ENCODE data around the gene CWC22. TPM values are rescaled to one million over a fixed set of nuclear protein-coding genes. Genes with fewer than 3 reads are reported as not detected.

CWC22 gene
- total RNA-seq, 1 donor from 2014 or later, result 18.5 TPM

DNA sequence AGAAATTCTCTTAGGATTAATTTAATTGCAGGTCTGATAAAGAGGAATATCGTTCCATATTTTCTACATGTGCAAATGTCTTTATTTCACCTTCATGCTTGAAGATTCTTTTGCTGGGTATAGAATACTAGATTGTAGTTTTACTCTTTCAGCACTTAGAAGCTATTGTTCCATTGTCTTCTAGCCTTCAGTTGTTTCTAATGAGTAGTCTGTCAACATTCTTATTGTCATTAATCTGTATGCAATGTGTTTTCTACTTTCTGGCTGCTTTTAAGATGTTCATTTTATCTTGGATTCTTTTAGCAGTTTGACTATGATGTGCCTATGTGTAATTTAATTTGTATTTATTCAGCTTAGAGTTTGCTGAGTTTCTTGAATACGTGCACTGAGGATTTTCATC lies 81.4 kb downstream of the CWC22 start:
- Histone ChIP-seq H3K4me3 (no peak overlapping the region), H3K4me1 (no peaks in the 10 kb centered on the region), H3K36me3 (no peaks in the 10 kb centered on the region), H3K27me3 (no peaks in the 10 kb centered on the region), H3K27ac (no peak overlapping the region), H3K9me3 (peaks cover 3 to 18% of the 10 kb centered on the region in 2 donors)
- intact Hi-C loops (cut with DNase I), result no loop called here
- DNase-seq (ENCODE audit: low spot score in 2 of 2), result no peak
- TF ChIP-seq CTCF (IDR thresholded peaks at IDR 0.05), result no peak

DNA sequence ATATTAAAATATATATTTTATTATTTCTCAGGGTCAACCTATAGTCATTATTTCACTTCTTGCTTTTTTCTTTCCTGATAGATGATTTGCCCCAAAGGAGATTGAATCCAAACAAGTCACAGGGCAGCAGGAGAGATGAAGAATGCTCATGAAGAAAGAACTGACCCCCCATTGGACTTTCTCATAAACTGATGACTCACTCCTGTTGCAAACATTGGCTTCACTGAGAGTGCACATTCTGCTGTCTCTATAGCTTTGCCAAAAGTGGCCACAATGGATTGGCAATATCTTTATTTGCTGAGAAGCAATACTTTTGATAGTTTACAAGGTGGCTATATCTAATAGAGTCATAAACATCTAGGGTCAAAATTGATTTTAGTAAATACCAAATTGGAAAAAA lies 89.8 kb downstream of the CWC22 start:
- Histone ChIP-seq H3K4me3 (no peak overlapping the region), H3K4me1 (no peaks in the 10 kb centered on the region), H3K27me3 (no peaks in the 10 kb centered on the region), H3K9me3 (no peaks in the 10 kb centered on the region), H3K36me3 (no peaks in the 10 kb centered on the region), H3K27ac (no peak overlapping the region)
- intact Hi-C loops (cut with DNase I), result no loop called here
- TF ChIP-seq CTCF (IDR thresholded peaks at IDR 0.05), result no peak
- no peak for DNase-seq (ENCODE audit: low spot score in 2 of 2)

- TF ChIP-seq CTCF (IDR thresholded peaks at IDR 0.05), result no peak
- no peak for DNase-seq (ENCODE audit: low spot score in 2 of 2)
- H3K4me1 ChIP-seq, result no peaks in the 10 kb centered on the region
- intact Hi-C loops (cut with DNase I), result no loop called here
- no peak overlapping the region for H3K27ac ChIP-seq
- H3K9me3 ChIP-seq, result no peaks in the 10 kb centered on the region
- no peaks in the 10 kb centered on the region for H3K36me3 ChIP-seq
- H3K4me3 ChIP-seq, result no peak overlapping the region
- no peaks in the 10 kb centered on the region for H3K27me3 ChIP-seq
Measured at GRCh38 chr2:179915395-179915992, 91.6 kb downstream of the CWC22 start.

GRCh38 chr2:179913809-179914208 lies 93.3 kb downstream of the CWC22 start:
- Histone ChIP-seq H3K9me3 (no peaks in the 10 kb centered on the region), H3K27ac (no peak overlapping the region), H3K27me3 (no peaks in the 10 kb centered on the region), H3K4me1 (no peaks in the 10 kb centered on the region), H3K36me3 (no peaks in the 10 kb centered on the region), H3K4me3 (no peak overlapping the region)
- intact Hi-C loops (cut with DNase I), result no loop called here
- DNase-seq (ENCODE audit: low spot score in 2 of 2), result no peak
- no peak for TF ChIP-seq CTCF (IDR thresholded peaks at IDR 0.05)

DNA sequence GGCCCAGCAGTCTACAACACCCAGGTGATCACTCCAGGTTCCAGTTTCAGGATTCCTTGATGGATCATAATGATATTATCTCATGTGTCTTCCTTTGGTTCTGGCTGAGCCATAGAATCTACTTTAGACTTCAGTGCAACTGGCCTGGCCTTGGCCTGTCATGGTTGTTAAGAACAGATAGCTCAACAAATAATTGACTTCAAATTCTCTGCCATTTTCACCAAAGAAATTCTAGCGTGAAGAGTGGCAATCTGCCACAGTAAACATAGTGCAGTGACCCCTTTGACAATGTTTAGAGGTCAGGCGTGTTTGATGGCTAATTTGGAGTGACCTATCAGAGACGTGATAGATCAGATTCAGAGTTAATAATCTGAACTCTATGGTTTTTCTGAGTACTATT lies 95.5 kb downstream of the CWC22 start:
- intact Hi-C loops (cut with DNase I), result no loop called here
- no peaks in the 10 kb centered on the region for H3K36me3 ChIP-seq
- no peak for TF ChIP-seq CTCF (IDR thresholded peaks at IDR 0.05)

DNA sequence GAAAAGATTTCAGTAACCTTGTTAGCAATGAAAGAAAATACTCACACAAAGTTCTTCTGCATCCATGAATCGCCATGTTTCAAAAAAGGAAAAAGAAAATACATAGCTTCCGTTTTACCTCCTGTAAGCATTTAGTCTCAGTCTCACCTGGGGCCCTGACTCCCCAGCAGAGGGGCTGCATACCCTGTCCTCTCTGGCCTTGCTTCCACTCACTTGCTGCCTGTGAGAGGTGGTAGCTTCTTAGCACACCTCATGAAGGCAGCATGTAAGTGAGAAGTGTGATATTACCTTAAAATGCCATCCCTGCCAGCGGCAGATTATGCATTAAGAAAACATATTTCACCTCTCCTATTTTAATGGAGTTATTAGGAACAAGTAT lies 96.4 kb downstream of the CWC22 start:
- no peaks in the 10 kb centered on the region for H3K9me3 ChIP-seq
- H3K27me3 ChIP-seq, result no peaks in the 10 kb centered on the region
- no peak for DNase-seq (ENCODE audit: low spot score in 2 of 2)
- intact Hi-C loops (cut with DNase I), result no loop called here
- H3K36me3 ChIP-seq, result no peaks in the 10 kb centered on the region
- no peak overlapping the region for H3K4me3 ChIP-seq
- H3K4me1 ChIP-seq, result no peaks in the 10 kb centered on the region
- TF ChIP-seq CTCF (IDR thresholded peaks at IDR 0.05), result no peak
- no peak overlapping the region for H3K27ac ChIP-seq

More for the DNA sequence above, 95.5 kb downstream of the CWC22 start:
- Histone ChIP-seq H3K27me3 (no peaks in the 10 kb centered on the region), H3K4me3 (no peak overlapping the region), H3K9me3 (no peaks in the 10 kb centered on the region), H3K27ac (no peak overlapping the region), H3K4me1 (no peaks in the 10 kb centered on the region)
- DNase-seq (ENCODE audit: low spot score in 2 of 2), result no peak

All from ascending aorta (tissue), 2 donors.